Thyroid gland (tissue), 4 donors: ENCODE data around the gene ABCD3. TPM values are rescaled to one million over a fixed set of nuclear protein-coding genes. Genes with fewer than 3 reads are reported as not detected.
A peak's percentile ranks its signal among the peaks of the same experiment; 100 is the strongest.
"Not testable (repeated sequence)": the region's sequence is repeated elsewhere in the genome, so short reads cannot be mapped to it uniquely, and the experiment has no call there.

Experiments used
- DNase-seq, 2 donors: peaks; one replicate each; pipeline ENCODE4 v3.0.0-alpha.2; 2019
- H3K27ac ChIP-seq, 3 donors: fragments of 200-600 bp; sonication (generic); 1 replicate in 2 of 3; 2 replicates in 1 of 3; pipeline ENCODE4 v1.5.1; 2016 to 2019; ENCODE audit warnings: mild to moderate bottlenecking in 1 of 3, moderate library complexity in 1 of 3
- H3K27me3 ChIP-seq: fragments of 200-600 bp; sonication (generic); one replicate; pipeline ENCODE4 v1.5.1; 2019
- H3K36me3 ChIP-seq, 2 donors: fragments of 200-600 bp; sonication (generic); one replicate each; pipeline ENCODE4 v1.5.1; 2016 to 2019
- H3K4me1 ChIP-seq, 2 donors: fragments of 200-600 bp; sonication (generic); one replicate each; pipeline ENCODE4 v1.5.1; 2017 to 2019
- H3K4me3 ChIP-seq, 3 donors: fragments of 200-600 bp; sonication (generic); replicated peaks in 1 of 3; 1 replicate in 2 of 3; 2 replicates in 1 of 3; pipeline ENCODE4 v1.5.1; 2016; ENCODE audit warnings: mild to moderate bottlenecking in 1 of 3
- H3K9me3 ChIP-seq: fragments of 200-600 bp; sonication (generic); one replicate; pipeline ENCODE4 v1.5.1; 2017
- POLR2A ChIP-seq, 2 donors: fragments of 450-650 bp; IDR thresholded peaks; one replicate each; pipeline ENCODE4 v1.6.1; 2017; ENCODE audit warnings: antibody characterized with exemption in 2 of 2, mild to moderate bottlenecking in 2 of 2, moderate library complexity in 1 of 2
- WGBS, 2 donors: methylation state at CpG; one replicate each; pipeline ENCODE4 v1.1.5; 2017; 5-methylcytosine and 5-hydroxymethylcytosine counted together
- intact Hi-C: fragments of 100-400 bp; cut with DNase I; formaldehyde crosslinking; loops from one replicate; pipeline ENCODE4 v1.15.1; 2023
- total RNA-seq, 4 donors: library from RNA; depleted of rRNA; stranded (reverse); fragments of >200 nt; gene quantifications; one replicate each; pipeline ENCODE4 v1.2.3, GENCODE V29; 2016
- TF ChIP-seq, protein P1 (sequence below), 6 experiments: fragments of 200-600 bp in 3 of 6; fragments of 450-650 bp in 3 of 6; sonication (generic) in 3 of 6; IDR thresholded peaks; one replicate each; pipeline ENCODE4 v1.5.1; 2016 to 2019; ENCODE audit warnings: antibody characterized with exemption in 6 of 6, mild to moderate bottlenecking in 2 of 6, inconsistent platforms in 1 of 6, moderate library complexity in 1 of 6

ABCD3 gene
- 10 to 100 TPM; 45.3 to 52.1 (median 49.2) TPM for total RNA-seq

DNA sequence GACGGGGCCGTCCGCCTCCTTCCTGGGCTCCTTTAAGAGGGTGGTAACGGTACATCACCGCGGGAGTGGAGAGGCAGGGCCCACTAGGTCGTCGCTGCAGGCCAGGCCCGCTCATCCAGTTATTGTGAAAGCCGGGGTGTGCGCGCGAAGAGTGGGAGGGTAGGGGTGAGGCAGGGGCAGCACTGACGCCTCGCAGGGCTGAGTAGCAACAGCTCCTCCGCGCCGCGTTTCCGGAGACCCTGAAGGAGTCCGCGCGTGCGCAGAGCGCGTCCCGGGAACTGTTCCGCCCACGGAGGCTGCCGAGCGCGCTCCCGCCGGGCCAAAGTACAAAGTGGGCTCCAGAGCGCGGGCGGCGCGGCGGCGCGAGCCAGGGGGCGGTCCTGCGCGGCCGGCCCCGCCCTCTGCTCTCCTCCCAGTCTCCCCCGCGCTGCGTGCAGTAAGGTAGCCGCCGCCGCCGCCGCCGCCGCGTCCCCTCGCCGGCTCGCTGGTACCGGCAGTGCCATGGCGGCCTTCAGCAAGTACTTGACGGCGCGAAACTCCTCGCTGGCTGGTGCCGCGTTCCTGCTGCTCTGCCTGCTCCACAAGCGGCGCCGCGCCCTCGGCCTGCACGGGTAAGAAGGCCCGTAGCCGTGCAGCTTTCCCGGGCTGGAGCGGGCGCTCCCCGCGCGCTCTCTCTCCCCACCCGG is at the start of gene ABCD3:
TSS of gene ABCD3 (plus strand) at position 412 of the 686 bp plus-strand sequence. CDS start at position 502, 90 bp downstream.
- no peaks in the 10 kb centered on the region for H3K36me3 ChIP-seq
- peak within 1 kb of the TSS; percentile 91 to 94 (median 92) for H3K27ac ChIP-seq
- TF ChIP-seq POLR2A (IDR thresholded peaks at IDR 0.05): peak in 1 of 2 donors; percentile 99
- TF ChIP-seq, protein P1, sequence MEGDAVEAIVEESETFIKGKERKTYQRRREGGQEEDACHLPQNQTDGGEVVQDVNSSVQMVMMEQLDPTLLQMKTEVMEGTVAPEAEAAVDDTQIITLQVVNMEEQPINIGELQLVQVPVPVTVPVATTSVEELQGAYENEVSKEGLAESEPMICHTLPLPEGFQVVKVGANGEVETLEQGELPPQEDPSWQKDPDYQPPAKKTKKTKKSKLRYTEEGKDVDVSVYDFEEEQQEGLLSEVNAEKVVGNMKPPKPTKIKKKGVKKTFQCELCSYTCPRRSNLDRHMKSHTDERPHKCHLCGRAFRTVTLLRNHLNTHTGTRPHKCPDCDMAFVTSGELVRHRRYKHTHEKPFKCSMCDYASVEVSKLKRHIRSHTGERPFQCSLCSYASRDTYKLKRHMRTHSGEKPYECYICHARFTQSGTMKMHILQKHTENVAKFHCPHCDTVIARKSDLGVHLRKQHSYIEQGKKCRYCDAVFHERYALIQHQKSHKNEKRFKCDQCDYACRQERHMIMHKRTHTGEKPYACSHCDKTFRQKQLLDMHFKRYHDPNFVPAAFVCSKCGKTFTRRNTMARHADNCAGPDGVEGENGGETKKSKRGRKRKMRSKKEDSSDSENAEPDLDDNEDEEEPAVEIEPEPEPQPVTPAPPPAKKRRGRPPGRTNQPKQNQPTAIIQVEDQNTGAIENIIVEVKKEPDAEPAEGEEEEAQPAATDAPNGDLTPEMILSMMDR (IDR thresholded peaks at IDR 0.05): no peak
- intact Hi-C loops: no loop called here
- WGBS, 2 donors: 0% methylated on average over 17 to 22 of the region's 84 CpGs
- peak; percentile 97 for DNase-seq
- H3K9me3 ChIP-seq: no peaks in the 10 kb centered on the region
- H3K4me1 ChIP-seq: peaks cover 10 to 29% of the 10 kb centered on the region in 2 donors
- H3K4me3 ChIP-seq: peak within 1 kb of the TSS; percentile 79 to 91 (median 83)
- no peaks in the 10 kb centered on the region for H3K27me3 ChIP-seq

DNA sequence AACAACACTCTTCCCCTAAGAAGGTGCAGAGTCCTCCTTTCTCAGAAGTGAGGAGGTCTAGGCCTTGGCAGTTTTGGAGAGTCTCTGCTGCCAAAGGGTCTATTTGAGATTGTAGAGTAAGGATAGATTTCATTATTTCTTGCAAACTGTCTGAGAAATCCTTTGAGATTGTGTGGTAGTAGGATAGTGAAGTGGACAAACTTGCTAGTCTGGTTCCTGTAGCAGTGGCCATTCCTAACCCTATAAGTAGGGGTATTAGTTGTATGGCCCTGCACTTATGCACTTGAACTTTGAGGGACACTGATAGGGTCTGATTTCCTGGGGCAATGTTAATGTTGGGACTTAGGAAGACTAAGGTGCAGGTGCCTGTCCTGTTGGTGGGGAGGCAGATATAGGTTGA is 45.4 kb upstream of the ABCD3 start:
- not testable (repeated sequence) for H3K4me3 ChIP-seq, H3K4me1 ChIP-seq

DNA sequence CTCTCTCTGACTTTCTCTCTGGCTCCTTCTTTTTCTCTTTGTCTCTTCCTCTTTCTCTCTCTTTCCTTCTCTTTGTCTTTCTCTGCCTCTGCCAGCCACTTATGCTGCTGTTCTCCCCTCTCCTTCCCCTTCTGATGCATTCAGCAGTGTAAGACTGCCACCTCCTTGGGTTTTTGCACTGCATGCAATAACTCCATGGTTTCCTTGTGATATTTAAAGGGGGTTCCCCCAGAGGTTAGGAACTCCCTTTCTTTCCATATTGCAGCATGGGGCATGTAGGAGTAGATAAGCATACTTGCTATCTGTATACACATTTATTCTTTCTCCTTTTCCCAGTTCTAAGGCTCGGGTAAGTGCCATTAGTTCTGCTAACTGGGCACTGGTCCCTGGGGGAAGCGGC is 44.9 kb upstream of the ABCD3 start:
- H3K27me3 ChIP-seq, intact Hi-C loops, H3K9me3 ChIP-seq, H3K4me3 ChIP-seq, H3K36me3 ChIP-seq, H3K27ac ChIP-seq, H3K4me1 ChIP-seq: not testable (repeated sequence)
- 26 to 45% methylated on average over 2 of the region's 2 CpGs for WGBS, 2 donors
- peak in 1 of 2 donors; percentile 25 for DNase-seq

More for the DNA sequence above, 45.4 kb upstream of the ABCD3 start:
- DNase-seq, H3K9me3 ChIP-seq, H3K27ac ChIP-seq, H3K36me3 ChIP-seq, H3K27me3 ChIP-seq, intact Hi-C loops: not testable (repeated sequence)

DNA sequence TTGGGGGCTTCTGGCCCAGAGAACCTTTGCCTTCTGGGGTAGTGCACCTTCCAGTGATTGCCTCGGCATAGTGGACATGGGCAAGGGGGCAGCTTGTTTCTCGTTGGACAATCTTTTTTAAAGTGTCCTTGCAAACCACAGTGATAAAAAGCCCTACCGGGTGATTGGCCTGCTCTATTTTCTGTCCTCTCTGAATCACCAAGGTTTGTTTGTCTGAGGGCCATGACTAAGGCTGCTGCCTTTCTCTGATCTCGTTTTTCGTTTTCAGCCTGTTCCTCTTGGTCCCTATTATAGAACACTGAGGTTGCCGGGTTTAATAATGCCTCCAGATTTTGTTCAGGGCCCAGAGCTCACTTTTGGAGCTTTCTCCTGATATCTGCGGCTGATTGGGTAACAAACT is 42.5 kb upstream of the ABCD3 start:
- H3K27ac ChIP-seq, H3K4me1 ChIP-seq, DNase-seq, H3K9me3 ChIP-seq, H3K36me3 ChIP-seq, H3K4me3 ChIP-seq, H3K27me3 ChIP-seq, intact Hi-C loops: not testable (repeated sequence)
- 92 to 95% methylated on average over 7 of the region's 7 CpGs for WGBS, 2 donors

DNA sequence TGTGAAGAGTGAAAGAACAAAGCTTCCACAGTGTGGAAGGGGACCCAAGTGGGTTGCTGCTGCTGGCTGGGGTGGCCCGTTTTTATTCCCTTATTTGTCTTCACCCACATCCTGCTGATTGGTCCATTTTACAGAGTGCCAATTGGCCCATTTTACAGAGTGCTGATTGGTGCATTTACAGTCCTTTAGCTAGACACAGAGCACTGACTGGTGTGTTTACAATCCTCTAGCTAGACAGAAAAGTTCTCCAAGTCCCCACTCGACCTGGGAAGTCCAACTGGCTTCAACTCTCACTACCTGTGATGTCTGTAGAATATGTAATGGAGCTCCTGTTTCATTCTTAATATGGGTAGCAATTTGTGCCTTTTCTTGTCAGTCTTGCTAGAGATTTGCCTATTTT is 39.7 kb upstream of the ABCD3 start:
- H3K4me3 ChIP-seq, H3K36me3 ChIP-seq, H3K4me1 ChIP-seq, H3K27me3 ChIP-seq, DNase-seq, H3K27ac ChIP-seq, H3K9me3 ChIP-seq, intact Hi-C loops: not testable (repeated sequence)
- WGBS, 2 donors: 70 to 74% methylated on average over 2 of the region's 2 CpGs

DNA sequence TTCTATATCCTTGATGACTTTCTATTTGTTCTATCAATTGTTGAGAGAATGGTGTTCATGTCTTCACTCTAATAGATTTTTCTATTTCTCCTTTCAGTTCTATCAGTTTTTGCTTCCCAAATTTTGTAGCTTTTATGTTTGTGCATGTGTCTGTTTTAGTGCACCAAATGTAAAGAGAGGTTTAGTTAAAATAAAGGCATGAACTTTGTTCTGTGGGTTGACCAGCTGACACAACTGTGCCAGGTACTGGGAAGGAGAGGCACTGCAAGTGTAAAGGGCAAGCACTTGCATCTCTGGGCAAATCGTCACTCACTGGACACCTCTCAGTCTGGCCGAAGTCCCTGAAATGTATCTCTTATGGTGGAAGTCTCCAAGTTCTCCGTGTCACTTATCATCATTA is 38.6 kb upstream of the ABCD3 start:
- H3K27me3 ChIP-seq: no peaks in the 10 kb centered on the region
- no peak overlapping the region for H3K27ac ChIP-seq
- intact Hi-C loops: no loop called here
- H3K4me1 ChIP-seq: peaks cover 5 to 14% of the 10 kb centered on the region in 2 donors
- WGBS, 2 donors: 91 to 93% methylated on average over 3 of the region's 3 CpGs
- DNase-seq: no peak
- TF ChIP-seq, protein P1 (IDR thresholded peaks at IDR 0.05): no peak
- TF ChIP-seq POLR2A (IDR thresholded peaks at IDR 0.05): no peak
- H3K36me3 ChIP-seq: no peaks in the 10 kb centered on the region
- H3K9me3 ChIP-seq: no peaks in the 10 kb centered on the region
- no peak overlapping the region for H3K4me3 ChIP-seq

DNA sequence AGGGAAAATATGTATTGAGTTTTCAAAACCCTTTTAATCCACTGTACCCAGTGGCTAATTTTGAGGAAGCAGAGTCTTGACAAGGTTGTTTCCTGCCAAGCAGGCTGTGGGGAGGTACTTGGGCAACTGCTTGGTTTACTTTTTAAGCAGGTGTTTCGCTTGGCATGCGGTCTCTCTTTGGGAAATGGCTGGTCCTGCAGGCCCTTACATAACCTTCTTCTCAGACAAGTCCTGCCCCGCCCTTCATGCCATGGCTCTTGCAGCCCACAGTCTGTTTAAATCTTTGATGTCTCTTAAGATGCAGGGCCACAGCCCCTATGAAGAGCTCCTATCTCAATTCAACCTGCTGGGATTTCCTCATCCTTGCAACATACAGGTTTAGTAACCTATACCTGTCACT is 36.0 kb upstream of the ABCD3 start:
- Histone ChIP-seq H3K4me3 (no peak overlapping the region), H3K27ac (peak overlapping the region in 2 of 3 donors; percentile 4 to 22), H3K9me3 (no peaks in the 10 kb centered on the region), H3K27me3 (no peaks in the 10 kb centered on the region), H3K36me3 (no peaks in the 10 kb centered on the region), H3K4me1 (peaks cover 9 to 22% of the 10 kb centered on the region in 2 donors)
- intact Hi-C loops: no loop called here
- TF ChIP-seq, protein P1 (IDR thresholded peaks at IDR 0.05): no peak
- TF ChIP-seq POLR2A (IDR thresholded peaks at IDR 0.05): no peak
- 35 to 46% methylated on average over 3 of the region's 3 CpGs for WGBS, 2 donors
- DNase-seq: peak; percentile 87 to 89
